Keratinocyte (primary cell): Measurements from ENCODE around the gene SCUBE3.

Experiments
- CTCF ChIP-seq, 3 experiments: IDR thresholded peaks in 1 of 3; conservative IDR thresholded peaks in 1 of 3; optimal IDR thresholded peaks in 1 of 3; 2 replicates in 2 of 3; 3 replicates in 1 of 3; pipeline versions ENCODE3 to v1.5.1; 2011; ENCODE audit warnings: low read length in 3 of 3, mild to moderate bottlenecking in 3 of 3, moderate library complexity in 2 of 3, control low read depth in 1 of 3, inconsistent platforms in 1 of 3; ENCODE audit not compliant: insufficient read depth in 2 of 3; ENCODE audit errors: extremely low read depth in 1 of 3
- EZH2 ChIP-seq: IDR thresholded peaks from one replicate; pipeline ENCODE4 v1.6.1; 2012; ENCODE audit warnings: inconsistent platforms, mild to moderate bottlenecking, low read length, moderate library complexity

GRCh38 chr6:35283361-35283760 lies 69.6 kb downstream of the SCUBE3 start:
- TF ChIP-seq EZH2 = no peak
- TF ChIP-seq CTCF (optimal IDR thresholded peaks at IDR 0.05 in 1 of 3, IDR thresholded peaks at IDR 0.05 in 1 of 3, conservative IDR thresholded peaks at IDR 0.05 in 1 of 3; ENCODE audit: extremely low read depth in 1 of 3, insufficient read depth in 2 of 3, low read length in 3 of 3) = no peak
